Cerebellar cortex (tissue), 1 donor: ENCODE measurements around the gene TCERG1.

Source experiments
- DNase-seq: peaks from one replicate; pipeline ENCODE4 v3.0.0-alpha.2; 2015; ENCODE audit warnings: low spot score

TCERG1 gene

GRCh38 chr5:146457431-146457830 lies 10.3 kb downstream of the TCERG1 start:
- no peak for DNase-seq

- no peak for DNase-seq
These were observed 11.8 kb downstream of the TCERG1 start for GRCh38 chr5:146458894-146459293.

GRCh38 chr5:146461319-146461718 lies 14.2 kb downstream of the TCERG1 start:
- no peak for DNase-seq

DNA sequence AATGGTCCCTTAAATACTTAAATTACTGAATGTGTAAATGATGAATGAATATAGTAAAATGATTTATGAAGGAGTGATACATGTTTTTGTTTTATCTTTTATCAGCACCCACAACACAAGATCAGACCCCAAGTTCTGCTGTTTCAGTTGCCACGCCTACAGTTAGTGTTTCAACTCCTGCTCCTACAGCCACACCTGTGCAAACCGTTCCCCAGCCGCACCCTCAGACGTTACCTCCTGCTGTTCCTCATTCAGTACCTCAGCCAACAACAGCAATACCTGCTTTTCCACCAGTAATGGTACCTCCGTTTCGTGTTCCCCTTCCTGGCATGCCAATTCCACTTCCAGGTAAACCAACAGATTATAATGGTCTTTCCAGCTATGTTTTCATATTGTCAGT lies 16.3 kb downstream of the TCERG1 start:
- no peak for DNase-seq

- peak; percentile 20 for DNase-seq
These were observed 19.6 kb downstream of the TCERG1 start for GRCh38 chr5:146466521-146467349.

- DNase-seq, result no peak
These were observed 20.6 kb downstream of the TCERG1 start for GRCh38 chr5:146467760-146468159.

DNA sequence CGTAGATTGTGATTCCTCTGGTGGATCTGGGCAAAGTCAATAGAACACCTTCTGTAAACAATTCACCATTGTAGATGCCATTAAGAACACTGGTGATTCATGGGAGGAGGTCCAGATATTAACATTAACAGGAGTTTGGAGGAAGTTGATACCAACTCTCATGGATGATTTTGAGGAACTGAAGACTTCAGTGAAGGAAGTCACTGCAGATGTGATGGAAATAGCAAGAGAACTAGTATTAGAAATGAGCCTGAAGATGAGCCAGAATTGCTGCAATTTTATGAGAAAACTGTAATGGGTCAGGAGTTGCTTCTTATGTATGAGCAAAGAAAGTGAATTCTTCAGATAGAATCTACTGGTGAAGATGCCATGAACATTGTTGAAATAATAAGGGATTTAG lies 26.9 kb downstream of the TCERG1 start:
- no peak for DNase-seq

DNA sequence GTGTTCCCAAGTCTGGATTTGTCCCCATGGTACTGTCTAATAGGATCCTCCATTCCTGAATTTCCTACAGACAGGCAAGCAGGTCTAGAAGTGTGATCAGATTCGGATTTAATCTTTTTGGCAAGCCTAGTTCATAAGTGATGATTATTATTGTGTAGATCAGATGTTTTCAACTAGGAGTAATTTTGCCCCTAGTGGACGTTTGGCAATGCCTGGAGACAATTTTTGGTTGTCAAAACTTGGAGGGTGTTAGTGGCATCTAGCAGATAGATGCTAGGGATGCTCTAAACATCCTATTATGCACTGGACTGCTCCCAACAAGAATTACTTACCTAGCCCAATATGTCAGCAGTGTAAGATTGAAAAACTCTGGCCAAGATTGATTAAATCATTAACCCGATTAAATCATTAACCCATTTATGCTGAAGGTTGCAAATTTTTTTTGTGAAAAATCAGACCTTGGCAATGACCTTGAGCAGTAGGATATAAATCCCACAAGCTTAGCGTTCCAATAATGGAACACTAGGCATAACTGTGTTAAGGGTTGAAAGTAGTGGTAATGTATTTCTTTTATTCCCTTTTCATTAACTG lies 28.2 kb downstream of the TCERG1 start:
- DNase-seq, result no peak

DNA sequence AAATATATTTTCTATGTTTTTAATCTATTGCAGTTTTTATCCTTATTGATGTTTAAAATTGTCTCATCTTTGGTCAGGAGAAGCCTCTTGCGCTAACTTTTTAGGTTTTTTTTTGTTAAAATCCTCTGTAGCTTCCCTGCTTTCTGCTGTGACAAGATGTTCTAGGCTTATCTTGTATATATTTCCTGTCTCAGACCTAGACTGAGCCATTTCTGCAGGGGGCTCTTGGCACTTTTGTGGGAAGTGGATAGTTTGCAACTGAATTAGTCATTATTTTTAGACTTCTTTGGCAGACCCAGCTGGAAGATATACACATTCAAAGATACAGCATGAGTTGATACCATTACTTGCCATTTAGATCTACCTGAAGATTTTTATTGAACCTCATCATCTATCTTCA lies 28.8 kb downstream of the TCERG1 start:
- no peak for DNase-seq

DNA sequence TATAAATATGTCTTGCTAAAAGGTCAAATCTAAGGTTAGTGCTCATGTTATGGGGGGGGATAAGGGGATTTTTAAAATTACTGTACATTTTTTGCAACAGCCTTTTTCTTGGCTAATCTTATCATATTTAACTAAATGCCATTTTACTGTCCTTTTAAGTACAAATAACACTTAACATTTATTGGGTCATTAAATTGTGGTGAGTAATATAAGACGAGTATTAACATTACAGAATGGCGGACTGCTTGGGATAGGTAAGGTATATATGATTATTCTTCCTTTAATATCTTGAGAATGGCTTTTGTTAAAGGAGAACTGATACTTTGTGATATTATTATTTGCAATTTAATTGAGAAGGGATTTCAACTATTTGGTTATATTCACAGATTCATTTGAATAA lies 35.6 kb downstream of the TCERG1 start:
- no peak for DNase-seq

DNA sequence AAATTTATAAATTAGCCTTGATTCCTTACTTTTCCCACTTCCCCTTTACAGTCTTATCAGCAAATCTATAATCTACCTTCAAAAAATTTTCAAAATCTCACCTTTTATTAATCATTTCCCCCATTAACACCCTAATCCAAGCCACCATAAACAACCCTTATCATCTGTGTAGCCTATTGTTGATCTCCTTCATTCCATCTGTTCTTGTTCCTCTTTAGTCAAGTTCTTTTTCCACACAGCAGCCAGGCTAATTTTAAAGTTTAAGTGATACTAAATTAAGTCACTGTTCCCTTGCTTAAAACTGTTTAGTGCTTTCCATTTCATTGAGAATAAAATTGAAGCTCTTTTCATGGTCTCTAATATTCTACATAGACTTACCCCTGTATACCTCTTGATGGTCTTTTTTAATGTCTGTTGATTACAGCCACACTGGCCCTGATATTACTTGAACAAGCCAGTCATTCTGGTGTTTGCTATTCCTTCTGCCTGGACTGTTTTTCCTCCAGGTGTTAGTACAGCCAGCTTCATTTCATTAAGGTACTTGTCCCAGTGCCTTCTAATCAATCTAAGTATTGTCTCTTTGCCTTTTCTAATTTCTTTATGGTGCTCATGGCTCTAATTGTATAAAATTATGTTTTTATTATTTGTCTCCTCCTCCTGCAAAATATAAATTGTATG lies 37.7 kb downstream of the TCERG1 start:
- no peak for DNase-seq

DNA sequence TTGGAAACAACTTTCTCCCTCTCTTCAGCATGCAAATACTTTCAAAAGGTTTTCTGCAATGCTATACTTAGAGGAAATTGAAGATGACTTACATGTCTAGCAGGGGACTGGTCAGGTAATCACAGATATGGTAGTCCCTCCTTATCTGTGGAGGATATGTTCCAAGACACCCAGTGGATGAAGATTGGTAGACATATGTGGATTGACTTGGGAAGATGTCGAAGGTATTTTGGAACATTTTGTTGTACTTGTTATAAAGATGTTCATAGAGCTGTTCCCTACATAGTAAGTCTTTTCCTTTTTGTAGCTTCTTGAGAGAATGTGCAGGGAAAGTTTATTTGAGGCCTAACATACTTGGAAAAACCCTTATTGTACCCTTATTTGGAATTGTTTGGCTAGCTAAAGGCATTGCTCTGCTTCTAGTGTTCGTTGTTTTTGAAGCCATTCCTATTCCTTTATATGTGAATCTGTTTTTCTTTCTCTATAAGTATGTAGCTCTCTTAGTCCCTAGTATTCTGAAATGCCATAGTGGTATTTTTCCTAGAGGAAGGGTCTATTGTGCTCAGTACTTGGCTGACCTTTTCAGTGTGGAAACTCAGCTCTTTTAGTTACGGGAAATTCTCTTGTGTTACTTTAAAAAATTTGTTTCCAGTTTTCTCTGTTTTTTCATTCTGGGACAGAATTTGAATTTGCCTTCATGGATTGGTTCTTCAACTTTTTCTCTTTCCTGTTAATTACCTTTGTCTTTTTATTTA lies 43.1 kb downstream of the TCERG1 start:
- no peak for DNase-seq

GRCh38 chr5:146494656-146495055 lies 47.5 kb downstream of the TCERG1 start:
- no peak for DNase-seq

- DNase-seq, result no peak
These were observed 52.5 kb downstream of the TCERG1 start for GRCh38 chr5:146499680-146500079.

- DNase-seq, result no peak
These were observed 60.3 kb downstream of the TCERG1 start for GRCh38 chr5:146507428-146507827.

DNA sequence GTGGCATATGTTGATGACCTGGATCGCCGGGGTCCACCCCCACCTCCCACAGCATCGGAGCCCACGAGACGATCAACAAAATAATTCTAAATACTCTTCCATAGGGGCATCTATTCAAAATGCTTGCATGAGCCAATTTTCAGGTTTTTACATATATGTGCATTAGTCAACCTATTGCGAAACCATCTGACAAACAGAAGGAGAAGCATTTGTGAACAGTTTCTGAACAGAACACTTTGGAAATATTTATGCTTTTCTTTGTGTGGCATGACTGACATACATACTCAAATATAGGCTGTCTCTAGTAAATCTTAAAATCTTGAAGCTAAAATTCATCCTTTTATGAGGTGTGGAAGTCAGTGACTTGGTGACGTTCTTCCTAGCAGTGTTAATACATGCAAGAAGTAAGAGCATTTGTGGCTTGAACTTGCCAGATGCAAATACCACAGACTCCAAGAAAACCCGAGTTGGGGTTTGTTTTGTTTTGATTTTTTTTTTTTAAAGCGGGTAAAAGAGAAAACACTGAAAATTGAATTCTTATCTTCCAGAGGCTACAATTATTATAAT lies 63.5 kb downstream of the TCERG1 start:
- DNase-seq, result no peak

- DNase-seq, result no peak
These were observed 66.3 kb downstream of the TCERG1 start for GRCh38 chr5:146513462-146513861.

DNA sequence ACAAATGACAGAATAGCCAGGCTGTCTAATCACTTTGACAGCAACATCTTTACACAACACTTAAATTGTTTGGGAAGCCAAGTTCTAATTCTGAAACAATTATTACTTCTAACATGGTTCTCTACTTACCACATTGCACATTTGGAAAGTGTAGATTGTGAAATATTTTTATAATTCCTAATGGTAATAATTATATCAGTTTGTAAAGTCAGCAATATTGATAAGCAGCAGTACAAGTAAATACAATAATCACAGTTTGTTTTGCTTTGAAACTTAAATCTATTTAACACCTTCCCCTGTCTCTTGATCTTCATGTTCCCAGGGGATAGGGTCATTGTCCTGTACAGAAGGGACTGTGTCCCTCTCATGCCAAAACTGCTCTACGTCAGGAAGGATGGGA lies 67.4 kb downstream of the TCERG1 start:
- DNase-seq, result no peak

DNA sequence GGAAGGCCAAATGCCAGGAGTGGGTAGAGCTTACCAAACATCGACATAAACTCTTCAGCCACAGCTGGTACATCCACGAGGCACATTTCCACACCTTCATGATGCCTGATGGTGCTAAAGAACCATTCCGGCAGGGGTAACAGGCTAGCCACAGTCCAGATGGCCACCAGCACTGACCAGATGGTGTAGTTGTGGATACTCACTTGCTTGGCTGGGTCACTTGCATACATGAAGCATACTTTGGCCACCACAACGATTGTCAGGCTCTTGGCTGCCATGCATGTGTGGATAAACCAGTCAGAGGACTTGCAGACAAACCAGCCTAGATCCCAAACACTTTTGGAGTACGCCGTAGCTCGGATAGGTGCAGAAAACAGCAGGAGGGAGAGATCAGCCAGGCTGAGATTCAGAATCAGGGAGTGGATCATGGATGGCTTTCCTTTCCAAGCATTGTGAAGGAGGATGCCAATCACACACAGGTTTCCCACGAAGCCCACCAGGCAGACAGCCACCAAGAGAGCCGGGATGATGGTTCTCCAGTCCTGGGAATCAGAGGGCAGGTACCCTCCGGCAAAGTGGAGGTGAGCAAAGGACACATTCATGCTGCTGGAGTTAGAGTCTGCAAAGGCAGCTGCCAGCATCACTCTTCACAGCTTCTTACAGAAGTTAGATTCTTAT lies 68.5 kb downstream of the TCERG1 start:
- DNase-seq, result peak; percentile 85

DNA sequence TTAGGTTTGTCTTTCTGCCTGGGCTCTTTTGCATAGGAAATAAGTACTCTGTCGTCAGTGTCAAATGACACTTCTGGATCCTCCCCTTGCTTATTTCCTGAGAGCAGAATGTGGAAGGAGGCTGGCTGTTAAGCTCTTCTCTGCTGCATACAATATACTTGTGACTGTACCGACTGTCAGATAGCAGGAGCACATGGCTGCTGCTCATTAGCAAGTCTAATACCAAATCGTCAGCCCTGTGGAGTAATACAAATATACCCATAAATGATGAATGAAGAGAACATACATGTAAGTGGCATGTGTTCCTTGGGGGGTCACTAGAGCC lies 69.0 kb downstream of the TCERG1 start, which contains the start of gene GPR151:
Gene GPR151 (minus strand): TSS at position 40 of the 325 bp plus-strand sequence. CDS start 77 bp downstream, outside the sequence.
- DNase-seq, result peak; percentile 8

DNA sequence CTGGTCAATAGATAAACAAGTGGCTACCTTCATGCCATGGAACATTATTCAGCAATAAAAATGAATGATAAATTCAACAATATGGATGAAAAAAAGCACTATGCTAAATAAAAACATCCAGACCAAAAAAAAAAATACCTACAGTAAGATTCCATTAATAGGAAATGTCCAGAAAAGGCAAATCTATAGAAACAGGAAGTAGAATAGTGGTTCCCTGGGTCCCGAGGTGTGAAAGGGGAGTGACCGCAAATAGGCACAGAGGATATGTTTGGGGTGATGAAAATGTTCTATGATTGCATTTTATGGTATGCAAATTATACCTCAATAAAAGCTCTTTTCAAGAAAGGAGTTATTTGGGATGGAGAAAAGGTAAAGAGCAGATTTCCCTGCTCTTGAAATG lies 72.4 kb downstream of the TCERG1 start:
- DNase-seq, result no peak

GRCh38 chr5:146520731-146521130 lies 73.6 kb downstream of the TCERG1 start:
- DNase-seq, result no peak
